ENCODE measurements around the gene ZNF320. TPM values are rescaled to one million over a fixed set of nuclear protein-coding genes. Genes with fewer than 3 reads are reported as not detected.
"Not testable (repeated sequence)": the region's sequence is repeated elsewhere in the genome, so short reads cannot be mapped to it uniquely, and the experiment has no call there.

The ZNF320 gene
- total and polyA plus RNA-seq, 2 donors (not counting 1 experiment from before 2014, with no cell fraction given), result 3.6 to 19.7 TPM

GRCh38 chr19:52945652-52946321 lies 48.4 kb upstream of the ZNF320 start:
- no peak overlapping the region for H3K27ac ChIP-seq (ENCODE audit: insufficient read depth, low read length)
- H3K36me3 ChIP-seq (ENCODE audit: control insufficient read depth, insufficient read depth, low read length), result no peaks in the 10 kb centered on the region
- H3K27me3 ChIP-seq (ENCODE audit: control insufficient read depth, insufficient read depth, low read length), result no peaks in the 10 kb centered on the region
- H3K4me1 ChIP-seq (ENCODE audit: control insufficient read depth, extremely low read depth, insufficient read depth, low read length), result peaks cover 2% of the 10 kb centered on the region
- H3K9me3 ChIP-seq (ENCODE audit: control insufficient read depth, insufficient read depth, low read depth, low read length), result no peaks in the 10 kb centered on the region
- no peak overlapping the region for H3K4me2 ChIP-seq (ENCODE audit: extremely low read depth, insufficient read depth, low read length)
- no peak for TF ChIP-seq CTCF (conservative IDR thresholded peaks at IDR 0.05 in 1 of 2, IDR thresholded peaks at IDR 0.05 in 1 of 2; ENCODE audit: low read depth in 1 of 2, low read length in 2 of 2)
- no peak for TF ChIP-seq EZH2 (IDR thresholded peaks at IDR 0.05; ENCODE audit: low read length, missing control alignments)
- no peak for DNase-seq (ENCODE audit: low read depth in 2 of 2)
- no peak overlapping the region for H3K4me3 ChIP-seq (replicated peaks in 1 of 4; ENCODE audit: control extremely low read depth in 1 of 4, insufficient read depth in 1 of 4, low read depth in 3 of 4, low read length in 4 of 4)
- no peak overlapping the region for H3K9ac ChIP-seq (ENCODE audit: insufficient read depth, low read length)
- no peaks in the 10 kb centered on the region for H4K20me1 ChIP-seq (ENCODE audit: control insufficient read depth, extremely low read depth, insufficient read depth, low read length)
- no peaks in the 10 kb centered on the region for H3K79me2 ChIP-seq (ENCODE audit: control insufficient read depth, insufficient read depth, low read length)
- H2AFZ ChIP-seq (ENCODE audit: low read length), result no peak overlapping the region

- not testable (repeated sequence) for H3K9ac ChIP-seq (ENCODE audit: insufficient read depth, low read length); DNase-seq (ENCODE audit: low read depth in 2 of 2); H3K4me3 ChIP-seq (replicated peaks in 1 of 4; ENCODE audit: control extremely low read depth in 1 of 4, insufficient read depth in 1 of 4, low read depth in 3 of 4, low read length in 4 of 4); H3K79me2 ChIP-seq (ENCODE audit: control insufficient read depth, insufficient read depth, low read length); H3K27me3 ChIP-seq (ENCODE audit: control insufficient read depth, insufficient read depth, low read length); H3K27ac ChIP-seq (ENCODE audit: insufficient read depth, low read length); H2AFZ ChIP-seq (ENCODE audit: low read length); H4K20me1 ChIP-seq (ENCODE audit: control insufficient read depth, extremely low read depth, insufficient read depth, low read length); H3K36me3 ChIP-seq (ENCODE audit: control insufficient read depth, insufficient read depth, low read length); H3K4me1 ChIP-seq (ENCODE audit: control insufficient read depth, extremely low read depth, insufficient read depth, low read length); H3K4me2 ChIP-seq (ENCODE audit: extremely low read depth, insufficient read depth, low read length); H3K9me3 ChIP-seq (ENCODE audit: control insufficient read depth, insufficient read depth, low read depth, low read length)
Measured at GRCh38 chr19:52944703-52945493, 47.5 kb upstream of the ZNF320 start.

- H3K79me2 ChIP-seq (ENCODE audit: control insufficient read depth, insufficient read depth, low read length), result no peaks in the 10 kb centered on the region
- DNase-seq (ENCODE audit: low read depth in 2 of 2), result no peak
- no peaks in the 10 kb centered on the region for H4K20me1 ChIP-seq (ENCODE audit: control insufficient read depth, extremely low read depth, insufficient read depth, low read length)
- TF ChIP-seq CTCF (conservative IDR thresholded peaks at IDR 0.05 in 1 of 2, IDR thresholded peaks at IDR 0.05 in 1 of 2; ENCODE audit: low read depth in 1 of 2, low read length in 2 of 2), result no peak
- TF ChIP-seq EZH2 (IDR thresholded peaks at IDR 0.05; ENCODE audit: low read length, missing control alignments), result no peak
- no peaks in the 10 kb centered on the region for H3K36me3 ChIP-seq (ENCODE audit: control insufficient read depth, insufficient read depth, low read length)
- H3K9me3 ChIP-seq (ENCODE audit: control insufficient read depth, insufficient read depth, low read depth, low read length), result no peaks in the 10 kb centered on the region
- H3K9ac ChIP-seq (ENCODE audit: insufficient read depth, low read length), result no peak overlapping the region
- H3K27me3 ChIP-seq (ENCODE audit: control insufficient read depth, insufficient read depth, low read length), result no peaks in the 10 kb centered on the region
- H3K4me3 ChIP-seq (replicated peaks in 1 of 4; ENCODE audit: control extremely low read depth in 1 of 4, insufficient read depth in 1 of 4, low read depth in 3 of 4, low read length in 4 of 4), result no peak overlapping the region
- peaks cover 2% of the 10 kb centered on the region for H3K4me1 ChIP-seq (ENCODE audit: control insufficient read depth, extremely low read depth, insufficient read depth, low read length)
- no peak overlapping the region for H2AFZ ChIP-seq (ENCODE audit: low read length)
- no peak overlapping the region for H3K4me2 ChIP-seq (ENCODE audit: extremely low read depth, insufficient read depth, low read length)
- no peak overlapping the region for H3K27ac ChIP-seq (ENCODE audit: insufficient read depth, low read length)
Measured at GRCh38 chr19:52943884-52944643, 46.6 kb upstream of the ZNF320 start.
